Muscle of arm (tissue), 12 donors: Measurements from ENCODE around the gene TOX2. TPM values are rescaled to one million over a fixed set of nuclear protein-coding genes. Genes with fewer than 3 reads are reported as not detected.

Experiments used
- DNase-seq: peaks from one replicate; pipeline ENCODE4 v3.0.0-alpha.2; 2013
- polyA plus RNA-seq, 12 donors: library from polyadenylated mRNA; unstranded; fragments of 120-200 nt; gene quantifications; one replicate each; pipeline ENCODE4 v1.2.1, GENCODE V29; 2013; ENCODE audit not compliant: insufficient read length in 12 of 12

TOX2 gene
- polyA plus RNA-seq, 12 donors = 1.7 to 9.8 (median 3.3) TPM; not detected in 1

DNA sequence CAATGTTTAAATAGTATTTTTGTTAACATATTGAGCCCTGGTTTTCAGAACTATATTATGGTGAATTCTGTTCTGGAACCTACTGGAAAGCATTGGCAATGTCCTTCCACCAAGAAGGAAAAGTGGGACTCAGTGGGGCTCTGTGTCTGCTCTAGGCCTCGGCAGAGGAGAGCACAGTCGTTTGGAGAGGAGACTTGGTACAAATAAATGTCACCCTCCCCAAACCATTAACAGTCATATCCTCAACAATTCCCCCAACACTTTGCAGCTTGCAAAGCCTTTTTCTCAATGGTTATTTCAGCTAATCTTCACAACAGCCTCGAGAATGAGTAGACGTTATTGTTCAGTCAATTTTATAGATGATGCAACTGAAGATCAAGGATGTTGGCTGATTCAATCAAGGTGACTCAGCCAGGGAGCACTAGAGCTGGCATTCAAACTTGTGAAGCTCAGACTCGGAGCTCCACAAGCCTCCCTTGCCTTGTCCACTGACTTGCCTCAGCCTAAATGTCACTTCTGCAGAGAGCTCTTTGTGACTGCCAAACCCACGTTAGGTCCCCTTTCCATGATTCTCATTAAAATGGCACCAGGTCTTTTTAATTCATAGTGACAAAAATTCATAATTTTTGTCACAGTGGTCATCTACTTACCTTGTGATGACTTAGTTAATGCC is 60.6 kb downstream of the TOX2 start:
- no peak for DNase-seq

DNA sequence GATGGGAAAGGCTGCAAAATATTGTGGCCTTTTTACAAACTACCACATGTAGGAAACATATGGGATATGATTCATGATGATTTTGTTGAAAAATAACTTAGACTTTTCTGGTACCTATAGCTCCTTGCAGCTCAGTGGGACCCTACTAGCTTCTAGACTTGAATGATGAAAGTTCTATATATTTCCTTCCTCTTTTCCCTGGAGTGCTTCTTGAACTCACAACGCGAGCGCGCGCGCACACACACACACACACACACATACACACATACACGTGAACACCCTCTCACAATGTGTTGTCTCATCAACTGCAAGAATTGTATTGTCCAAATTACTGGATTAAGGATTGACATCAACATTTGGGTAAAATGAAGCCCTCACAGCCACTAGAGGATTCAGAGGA is 61.9 kb downstream of the TOX2 start:
- DNase-seq = no peak

DNA sequence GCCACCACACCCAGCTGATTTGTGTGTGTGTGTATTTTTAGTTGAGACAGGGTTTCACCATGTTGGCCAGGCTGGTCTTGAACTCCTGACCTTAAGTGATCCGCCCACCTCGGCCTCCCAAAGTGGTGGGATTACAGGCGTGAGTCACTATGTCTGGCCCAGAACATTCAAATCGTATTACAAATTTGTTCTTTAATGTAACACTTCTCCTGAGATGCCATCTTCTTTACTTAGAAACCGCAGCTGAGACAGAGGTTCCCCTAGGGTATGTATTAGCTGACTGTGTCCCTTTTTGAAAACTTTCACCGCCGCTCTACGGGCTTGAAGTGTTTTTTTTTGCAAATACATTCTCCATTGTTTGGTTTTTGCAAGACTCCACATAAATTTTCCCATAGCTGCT is 62.6 kb downstream of the TOX2 start:
- DNase-seq = no peak

DNA sequence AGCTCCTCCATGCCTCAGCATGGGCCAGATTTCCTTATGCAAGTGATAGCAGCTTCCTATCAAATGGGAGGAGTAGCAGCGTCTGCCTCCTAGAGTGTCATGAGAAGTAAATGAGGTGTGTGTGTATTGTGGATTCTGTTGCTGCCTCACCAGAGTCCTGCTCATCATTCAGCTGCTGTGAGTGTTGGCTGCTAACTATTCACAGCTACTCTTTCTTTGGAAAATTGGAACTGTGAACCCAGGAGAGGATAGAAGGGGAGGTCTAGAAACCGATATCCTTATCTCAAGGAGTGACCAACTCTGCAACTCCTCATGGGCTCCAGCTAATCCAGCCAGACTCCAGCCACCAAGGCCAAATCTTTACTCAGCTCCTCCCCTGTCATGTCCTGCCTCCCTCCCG is 63.3 kb downstream of the TOX2 start:
- no peak for DNase-seq

- DNase-seq = no peak
These were observed 65.0 kb downstream of the TOX2 start for GRCh38 chr20:43979576-43980105.

- no peak for DNase-seq
These were observed 66.9 kb downstream of the TOX2 start for GRCh38 chr20:43981540-43981939.

GRCh38 chr20:43982016-43982415 is 67.4 kb downstream of the TOX2 start:
- no peak for DNase-seq

DNA sequence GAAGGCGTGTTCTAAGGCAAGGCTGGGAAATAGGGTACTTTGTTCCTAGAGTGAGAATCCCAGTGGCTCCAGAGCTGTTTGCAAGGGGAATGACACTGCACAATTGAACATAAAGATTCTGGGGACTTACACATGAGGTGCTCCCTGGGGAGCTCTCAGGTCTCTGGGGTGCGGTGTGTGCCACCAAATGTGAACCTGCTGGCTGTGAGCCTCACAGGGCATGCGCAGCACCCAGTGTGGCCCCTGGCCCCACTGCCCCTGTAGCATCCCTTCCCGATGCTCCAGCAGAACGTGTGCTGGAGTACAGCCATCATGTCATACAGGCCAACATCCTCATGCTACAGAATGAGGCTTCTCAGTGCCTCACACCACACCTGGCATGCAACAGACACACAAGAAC is 68.2 kb downstream of the TOX2 start:
- DNase-seq = no peak

GRCh38 chr20:43983359-43983758 is 68.7 kb downstream of the TOX2 start:
- DNase-seq = no peak

DNA sequence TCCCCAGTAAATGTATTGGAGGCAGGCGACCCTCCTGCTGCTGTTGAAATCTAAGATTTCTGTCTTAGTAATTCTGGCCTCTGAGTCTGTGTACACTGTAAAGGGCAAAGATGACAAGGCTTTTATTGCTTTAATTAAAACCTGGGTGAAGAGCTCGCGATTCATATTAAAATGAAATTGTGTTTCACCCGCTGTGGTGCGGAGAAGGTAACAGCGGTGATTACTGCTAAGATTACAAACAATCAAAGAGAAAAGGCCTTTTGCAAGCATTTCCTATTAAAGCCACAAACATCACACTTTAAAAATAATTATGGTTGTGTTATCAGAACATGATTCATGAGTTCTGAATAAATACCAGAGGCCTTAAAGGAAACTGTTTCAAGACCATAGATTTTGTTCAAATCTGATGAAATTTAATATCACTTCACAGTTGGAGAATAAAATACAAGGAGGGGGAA is 69.3 kb downstream of the TOX2 start:
- no peak for DNase-seq

GRCh38 chr20:43984587-43984986 is 69.9 kb downstream of the TOX2 start:
- DNase-seq = no peak

DNA sequence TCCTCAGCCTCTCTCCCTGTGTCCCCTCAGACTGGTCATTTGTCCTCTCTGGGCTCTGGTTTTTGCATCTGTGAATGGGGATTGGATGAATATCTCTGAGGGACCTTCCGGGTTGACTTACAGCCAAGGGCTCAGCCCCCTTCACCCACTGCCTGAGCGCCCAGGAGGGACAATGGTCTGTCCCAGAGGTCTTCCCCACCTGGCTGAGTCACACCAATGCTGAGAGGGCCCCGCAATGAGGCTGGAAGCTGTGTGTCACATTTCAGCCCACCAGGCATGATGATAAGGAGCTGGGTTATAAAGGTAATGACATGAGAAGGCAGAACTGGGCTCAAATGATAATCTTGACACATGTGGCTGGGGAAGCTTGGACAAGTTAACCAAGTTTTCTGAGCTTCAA is 70.5 kb downstream of the TOX2 start:
- DNase-seq = no peak

- no peak for DNase-seq
These were observed 71.1 kb downstream of the TOX2 start for GRCh38 chr20:43985608-43986316.

- no peak for DNase-seq
These were observed 72.4 kb downstream of the TOX2 start for GRCh38 chr20:43987018-43987417.

DNA sequence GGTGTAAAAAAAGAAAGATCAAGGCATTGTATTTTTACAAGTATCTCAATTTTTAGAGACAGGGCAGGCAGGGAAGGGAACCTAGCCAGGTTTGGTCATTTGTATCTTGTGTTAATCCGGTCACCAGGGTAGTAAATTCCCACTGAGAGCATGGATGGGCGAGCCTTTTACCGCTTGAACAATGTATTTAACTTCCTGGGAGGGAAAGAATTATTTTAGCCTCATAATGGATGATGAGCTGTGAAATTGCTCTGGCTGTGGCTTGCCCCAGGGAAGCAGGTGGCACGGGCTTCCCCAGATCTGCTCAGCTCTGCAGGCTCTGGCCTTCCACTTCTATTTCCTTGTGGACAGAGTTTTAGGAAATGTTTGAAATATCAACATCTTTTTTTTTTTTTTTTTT is 72.9 kb downstream of the TOX2 start:
- DNase-seq = no peak

DNA sequence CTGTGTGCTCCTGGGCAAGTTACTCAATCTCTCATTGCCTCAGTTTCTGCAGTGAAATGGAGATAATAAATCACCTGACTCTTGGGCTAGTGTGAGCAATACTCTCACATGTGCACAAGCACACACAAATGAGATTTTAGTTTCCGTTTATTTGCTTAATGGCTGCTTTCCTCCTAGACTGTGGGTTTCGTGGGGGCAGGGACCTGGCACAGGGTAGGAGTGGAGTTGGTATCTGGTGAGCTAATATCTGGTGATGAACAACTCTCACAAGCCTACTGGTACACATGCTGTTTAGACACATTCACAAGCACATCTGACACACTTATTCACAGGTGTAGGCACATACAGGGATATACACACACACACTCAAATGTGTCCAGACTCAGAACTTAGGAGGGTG is 73.8 kb downstream of the TOX2 start:
- DNase-seq = no peak

DNA sequence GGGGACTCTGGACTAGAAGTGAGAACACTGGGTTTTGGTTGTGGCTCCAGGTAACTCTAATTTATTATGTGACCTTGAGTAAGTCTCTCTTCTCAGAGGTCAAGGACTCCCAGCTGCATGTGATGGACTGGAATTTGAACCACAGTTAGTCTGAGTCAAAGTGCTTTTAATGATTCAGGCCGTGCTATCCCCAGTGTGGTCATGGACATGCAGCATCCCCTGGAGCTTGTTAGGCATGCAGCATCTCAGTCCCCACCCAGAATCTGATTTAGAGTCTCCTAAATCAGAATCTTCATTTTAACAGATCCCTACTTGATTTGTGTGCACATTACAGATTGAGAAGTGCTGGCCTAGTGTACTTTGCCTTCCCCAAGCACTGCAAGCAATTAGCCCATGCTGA is 74.2 kb downstream of the TOX2 start:
- DNase-seq = no peak

GRCh38 chr20:43991261-43991660 is 76.6 kb downstream of the TOX2 start:
- DNase-seq = no peak

- DNase-seq = no peak
These were observed 77.3 kb downstream of the TOX2 start for GRCh38 chr20:43991982-43992381.

- DNase-seq = no peak
These were observed 78.2 kb downstream of the TOX2 start for GRCh38 chr20:43992885-43993284.

- no peak for DNase-seq
These were observed 78.9 kb downstream of the TOX2 start for GRCh38 chr20:43993560-43993959.

DNA sequence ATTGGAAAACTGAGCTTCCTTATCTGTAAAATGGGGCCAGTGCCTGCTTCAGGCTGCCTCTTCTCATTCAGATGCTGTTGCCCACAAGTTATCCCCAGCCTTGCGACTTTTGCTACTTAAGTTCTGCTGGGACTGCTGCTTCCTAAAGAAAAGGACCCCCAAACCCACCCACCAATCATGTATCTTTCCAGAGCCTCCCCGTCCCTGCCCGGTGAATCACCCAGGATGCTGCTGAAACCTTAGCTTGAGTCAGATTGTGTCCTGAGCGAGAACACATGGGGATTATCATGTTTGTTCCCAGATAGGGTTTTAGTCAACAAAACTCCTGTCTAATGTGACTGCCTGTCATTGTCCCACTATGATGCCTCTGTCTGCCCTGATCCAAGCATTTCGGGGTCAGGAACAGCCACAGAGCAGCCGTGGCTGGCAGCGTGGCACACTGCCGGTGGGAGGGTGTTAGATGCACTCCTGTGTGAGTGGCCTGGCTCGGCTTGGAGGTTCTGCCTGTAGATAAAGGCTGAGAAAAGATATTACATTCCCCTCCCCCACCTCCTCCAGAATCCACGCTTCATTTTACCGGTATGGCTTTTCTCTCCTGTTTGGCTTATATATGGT is 79.9 kb downstream of the TOX2 start:
- DNase-seq = no peak

- no peak for DNase-seq
These were observed 81.0 kb downstream of the TOX2 start for GRCh38 chr20:43995645-43996044.
